Activated effector memory CD4-positive, alpha-beta T cell treated with Interleukin-2 at 50 U/mL for 16 hours (primary cell): ENCODE measurements around the gene NUTM2E.
"Not testable (repeated sequence)": the region's sequence is repeated elsewhere in the genome, so short reads cannot be mapped to it uniquely, and the experiment has no call there.

Source experiments
- DNase-seq: peaks from one replicate; pipeline ENCODE4 v3.0.0-alpha.2; 2020

NUTM2E gene, protein sequence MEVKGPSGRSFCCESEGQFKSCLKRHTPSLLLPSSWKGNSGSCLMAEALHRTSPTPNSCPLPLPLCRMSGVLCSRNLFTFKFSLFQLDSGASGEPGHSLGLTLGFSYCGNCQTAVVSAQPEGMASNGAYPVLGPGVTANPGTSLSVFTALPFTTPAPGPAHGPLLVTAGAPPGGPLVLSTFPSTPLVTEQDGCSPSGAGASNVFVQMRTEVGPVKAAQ (N-terminal part only)

GRCh38 chr10:79826496-79827215 is at the start of gene NUTM2E:
Gene NUTM2E, plus strand, starts transcription at chr10:79826739. Its CDS starts 15,002 bp downstream, at chr10:79841741.
- peak; percentile 74 for DNase-seq

DNA sequence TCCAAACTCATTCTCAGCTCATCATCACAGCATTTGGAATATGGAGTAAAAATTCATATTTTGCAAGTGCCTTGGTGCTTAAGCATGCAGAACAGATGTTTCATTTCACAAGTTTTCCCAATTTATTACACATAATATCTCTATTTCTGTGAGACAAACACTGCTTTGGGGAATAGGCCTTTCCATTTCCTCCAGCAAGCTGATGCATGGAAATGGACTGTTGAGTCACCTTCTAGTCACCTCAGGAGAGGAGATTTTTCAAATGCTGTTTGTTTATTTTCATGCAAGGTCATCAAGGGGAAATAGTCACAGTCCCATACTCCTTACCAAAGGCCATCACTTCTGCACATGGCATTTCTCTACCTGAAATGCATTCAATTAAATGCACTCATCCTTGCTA is 48.5 kb upstream of the NUTM2E start:
- not testable (repeated sequence) for DNase-seq

DNA sequence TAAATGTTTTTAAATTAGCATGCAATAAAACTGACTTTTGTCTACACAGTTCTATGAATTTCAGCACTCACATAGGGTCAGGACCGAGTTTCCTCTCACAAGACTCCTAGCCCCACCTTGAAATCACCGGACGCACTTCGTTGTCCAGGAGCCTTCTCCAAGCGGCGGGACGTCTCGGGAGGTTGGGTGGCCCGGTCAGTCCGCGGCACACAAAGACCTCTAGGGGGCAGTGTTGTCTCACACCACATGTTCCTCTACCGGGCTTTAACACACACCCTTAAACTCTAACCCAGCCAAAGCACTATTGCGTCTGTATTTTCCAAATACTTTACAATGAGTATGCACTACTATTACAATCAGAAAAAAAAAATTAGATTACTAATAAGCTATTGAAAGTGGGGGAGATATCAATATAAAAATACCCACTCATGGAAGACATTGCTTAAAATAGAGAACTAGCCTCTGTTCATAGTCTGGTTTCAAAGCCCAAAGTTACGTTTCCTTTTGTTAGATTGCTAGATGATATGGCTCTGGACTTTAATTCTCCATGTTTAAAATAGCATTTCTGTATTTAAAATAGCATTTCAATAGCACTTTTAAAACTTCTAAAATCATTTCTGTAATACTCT is 47.1 kb upstream of the NUTM2E start:
- peak; percentile 29 for DNase-seq

- DNase-seq = not testable (repeated sequence)
These were observed 46.5 kb upstream of the NUTM2E start for GRCh38 chr10:79779992-79780391.

DNA sequence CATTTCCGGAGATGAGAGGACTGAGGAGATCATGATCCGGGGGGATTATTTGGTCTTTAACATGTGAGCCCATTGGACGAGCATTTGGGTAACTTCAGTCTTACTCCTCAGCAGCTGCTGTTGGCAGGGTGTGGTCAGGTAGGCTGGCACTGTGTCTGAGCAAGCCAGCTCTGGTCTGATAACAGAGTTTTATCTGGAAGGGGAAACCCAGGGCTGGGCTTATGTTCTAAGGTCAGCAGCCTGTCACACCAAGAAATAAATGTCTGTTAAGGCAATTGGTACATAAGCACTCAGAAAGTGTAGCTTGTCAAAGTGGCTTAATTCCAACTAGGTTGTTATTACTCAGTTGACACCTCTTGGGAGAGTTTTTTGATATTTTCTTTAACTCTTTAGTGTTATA is 45.0 kb upstream of the NUTM2E start:
- not testable (repeated sequence) for DNase-seq

GRCh38 chr10:79787455-79787952 is 39.0 kb upstream of the NUTM2E start:
- DNase-seq = not testable (repeated sequence)

DNA sequence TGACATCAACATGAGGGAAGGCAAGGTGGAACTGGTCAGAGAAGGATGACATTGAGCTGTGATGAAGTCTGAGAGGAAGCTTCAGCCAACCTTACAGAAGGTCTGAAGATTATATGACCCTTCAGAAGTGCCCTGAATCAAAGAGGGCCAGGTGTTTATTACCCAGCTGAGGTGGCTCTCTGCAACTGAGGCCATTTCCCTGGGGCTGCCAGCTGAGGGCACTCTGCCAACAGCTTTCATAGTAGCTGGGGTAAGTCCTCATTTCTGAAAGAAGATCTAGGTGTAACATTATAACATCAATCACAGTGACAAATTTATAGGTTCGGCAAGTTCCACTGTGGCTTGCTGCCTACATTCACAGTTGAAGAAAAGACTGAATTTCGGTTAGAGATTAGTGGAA is 37.2 kb upstream of the NUTM2E start:
- not testable (repeated sequence) for DNase-seq

DNA sequence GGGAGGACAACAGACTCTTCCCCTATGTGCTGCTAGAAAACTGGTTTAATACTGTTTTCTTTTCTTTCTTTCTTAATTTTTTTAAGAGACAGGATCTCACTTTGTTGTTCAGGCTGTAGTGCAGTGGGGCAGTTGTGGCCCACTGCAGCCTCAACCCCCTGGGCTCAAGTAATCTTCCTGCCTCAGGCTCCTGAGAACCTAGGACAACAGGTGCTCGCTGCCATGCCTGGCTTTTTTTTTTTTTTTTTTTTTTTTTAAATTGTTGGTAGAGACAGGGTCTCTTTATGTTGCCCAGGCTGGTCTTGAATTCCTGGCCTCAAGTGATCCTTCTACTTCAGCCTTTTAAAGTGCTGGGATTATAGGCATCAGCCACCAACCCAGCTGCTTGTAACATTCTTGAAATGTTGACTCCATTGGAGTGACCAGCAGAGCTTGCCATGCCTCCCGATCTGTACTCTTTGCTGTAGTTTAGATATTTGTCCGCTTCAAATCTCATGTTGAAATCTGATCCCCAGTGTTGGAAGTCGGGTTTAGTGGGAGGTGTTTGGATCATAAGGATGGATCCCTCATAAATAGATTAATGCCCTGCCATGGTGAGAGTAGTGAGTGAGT is 34.5 kb upstream of the NUTM2E start:
- not testable (repeated sequence) for DNase-seq

DNA sequence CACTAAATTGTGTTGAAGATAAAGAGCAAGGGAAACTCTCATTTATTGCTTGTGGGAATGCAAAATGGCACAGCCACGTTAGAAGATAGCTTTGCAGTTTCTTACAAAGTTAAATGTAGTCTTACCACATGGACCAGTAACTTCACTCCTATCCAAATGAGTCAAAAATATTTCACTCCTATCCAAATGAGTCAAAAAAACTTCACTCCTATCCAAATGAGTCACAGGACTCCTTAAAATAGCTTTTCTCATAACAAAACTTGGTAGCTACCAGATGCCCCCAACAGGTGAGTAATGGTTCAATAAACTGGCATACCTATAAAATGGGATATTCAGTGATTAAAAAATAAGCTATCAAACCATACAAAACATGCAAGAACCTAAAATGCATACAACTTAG is 27.2 kb upstream of the NUTM2E start:
- not testable (repeated sequence) for DNase-seq

- DNase-seq = not testable (repeated sequence)
These were observed 20.7 kb upstream of the NUTM2E start for GRCh38 chr10:79805857-79806256.

DNA sequence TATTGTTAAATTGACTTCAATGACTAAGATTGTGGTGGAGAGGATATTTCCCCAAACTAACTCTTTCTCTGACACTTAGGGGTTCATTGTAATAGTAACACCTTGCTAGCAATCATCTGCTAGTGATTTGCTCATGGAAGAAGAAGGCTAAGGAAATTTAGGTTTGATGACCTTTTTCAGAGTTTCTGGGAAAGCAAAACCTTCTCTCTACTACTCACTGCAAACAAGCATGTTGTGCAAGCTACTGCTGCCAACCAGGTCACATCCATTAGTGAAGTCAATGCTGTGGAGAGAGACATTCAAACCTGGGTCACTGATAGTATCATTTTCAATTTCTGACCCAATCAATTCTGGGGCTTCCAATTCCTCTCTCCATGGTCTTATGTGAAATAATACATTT is 14.6 kb upstream of the NUTM2E start:
- not testable (repeated sequence) for DNase-seq

DNA sequence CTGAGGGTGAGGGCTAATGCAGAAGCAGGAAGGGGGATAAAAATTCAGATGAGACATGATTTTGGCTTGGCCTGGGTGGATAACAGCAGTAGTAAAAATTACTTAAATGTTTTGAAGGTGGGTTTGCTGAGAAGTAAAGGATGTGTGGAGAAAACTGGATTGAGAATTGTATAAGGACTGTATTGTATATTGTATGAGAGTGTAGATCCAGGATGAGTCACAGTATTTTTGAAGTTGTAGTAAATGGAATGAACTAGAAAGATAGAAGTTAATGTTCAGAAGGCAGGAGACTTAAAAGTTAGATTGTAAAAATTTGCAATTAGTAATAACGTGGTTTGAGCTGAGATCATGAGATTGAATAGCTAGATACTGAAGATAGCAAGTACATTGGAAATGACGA is 10.2 kb upstream of the NUTM2E start:
- DNase-seq = not testable (repeated sequence)

DNA sequence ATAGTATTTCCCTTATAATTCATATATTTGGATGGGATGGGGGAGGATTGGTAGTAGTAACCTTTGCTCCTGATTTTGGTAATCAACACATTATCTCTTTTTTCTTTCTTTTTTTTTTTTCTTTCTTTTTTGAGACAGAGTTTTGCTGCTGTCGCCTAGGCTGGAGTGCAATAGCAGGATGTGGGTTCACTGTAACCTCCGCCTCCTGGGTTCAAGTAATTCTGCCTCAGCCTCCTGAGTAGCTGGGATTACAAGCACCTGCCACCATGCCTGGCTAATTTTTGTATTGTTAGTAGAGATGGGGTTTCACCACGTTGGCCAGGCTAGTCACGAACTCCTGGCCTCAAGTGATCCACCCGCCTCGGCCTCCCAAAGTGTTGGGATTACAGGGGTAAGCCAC is 3.2 kb upstream of the NUTM2E start:
- not testable (repeated sequence) for DNase-seq

DNA sequence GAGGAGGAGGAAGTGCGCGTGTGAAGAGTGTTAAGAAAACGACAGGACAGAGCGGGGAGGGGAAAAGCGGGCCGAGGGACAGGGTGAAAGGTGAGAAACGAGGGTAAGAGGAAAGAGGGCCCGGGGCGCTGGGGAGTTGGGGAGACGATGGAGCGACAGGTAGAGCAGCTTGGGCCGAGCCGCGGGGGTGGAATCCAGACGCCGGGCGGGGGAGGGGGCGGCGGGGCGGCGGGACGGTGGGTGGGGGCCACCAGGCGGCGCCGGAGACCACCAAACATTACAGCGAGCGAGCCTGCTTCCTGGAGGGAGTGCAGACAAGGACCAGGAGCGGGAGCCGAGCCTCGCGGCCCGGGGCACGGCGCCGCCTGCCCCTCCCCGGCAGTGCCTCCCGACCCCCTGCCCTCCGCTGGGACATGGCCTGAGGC is 940 bp upstream of the NUTM2E start:
- DNase-seq = not testable (repeated sequence)

DNA sequence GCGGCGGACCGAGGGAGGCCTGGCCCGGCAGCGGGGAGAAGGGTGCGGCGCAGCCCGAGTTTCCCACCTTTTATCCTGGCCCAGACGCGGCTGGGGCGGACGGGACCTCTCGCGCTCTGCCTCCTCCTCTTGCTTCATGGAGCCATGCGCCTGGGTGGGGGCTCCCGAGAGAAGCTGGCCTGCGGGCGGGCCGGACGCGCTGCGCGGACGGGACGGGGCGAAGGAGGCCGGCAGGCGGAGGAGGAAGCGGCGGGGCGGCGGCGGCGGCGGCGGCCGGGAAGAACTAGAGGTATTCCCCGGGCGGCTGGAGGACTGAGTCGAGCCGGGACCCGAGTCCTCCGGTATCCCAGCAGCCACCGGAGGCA is 426 bp upstream of the NUTM2E start:
- not testable (repeated sequence) for DNase-seq

GRCh38 chr10:79833833-79834232 is 7.3 kb downstream of the NUTM2E start:
- DNase-seq = not testable (repeated sequence)

GRCh38 chr10:79835891-79836290 is 9.4 kb downstream of the NUTM2E start:
- not testable (repeated sequence) for DNase-seq

GRCh38 chr10:79836891-79837290 is 10.4 kb downstream of the NUTM2E start:
- not testable (repeated sequence) for DNase-seq

DNA sequence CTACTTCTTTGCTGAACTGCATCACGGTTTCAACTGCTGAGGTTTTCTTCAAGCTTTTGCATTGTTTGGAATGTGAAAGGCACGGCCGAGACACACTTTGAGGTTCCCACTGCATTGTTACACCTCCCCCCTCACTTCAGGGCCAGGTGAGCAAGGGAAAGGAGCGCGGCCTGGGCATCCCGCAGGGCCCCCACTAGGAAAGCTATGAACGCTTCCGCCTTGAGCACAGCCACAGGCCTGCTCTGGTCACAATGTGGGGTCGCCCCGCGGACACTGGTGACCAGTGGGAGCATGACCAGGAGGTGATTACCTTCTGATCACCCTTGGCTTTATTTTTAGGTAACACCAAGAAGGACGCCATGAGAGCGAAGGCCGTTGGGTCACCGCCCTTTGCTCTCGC is 11.9 kb downstream of the NUTM2E start:
- DNase-seq = not testable (repeated sequence)

DNA sequence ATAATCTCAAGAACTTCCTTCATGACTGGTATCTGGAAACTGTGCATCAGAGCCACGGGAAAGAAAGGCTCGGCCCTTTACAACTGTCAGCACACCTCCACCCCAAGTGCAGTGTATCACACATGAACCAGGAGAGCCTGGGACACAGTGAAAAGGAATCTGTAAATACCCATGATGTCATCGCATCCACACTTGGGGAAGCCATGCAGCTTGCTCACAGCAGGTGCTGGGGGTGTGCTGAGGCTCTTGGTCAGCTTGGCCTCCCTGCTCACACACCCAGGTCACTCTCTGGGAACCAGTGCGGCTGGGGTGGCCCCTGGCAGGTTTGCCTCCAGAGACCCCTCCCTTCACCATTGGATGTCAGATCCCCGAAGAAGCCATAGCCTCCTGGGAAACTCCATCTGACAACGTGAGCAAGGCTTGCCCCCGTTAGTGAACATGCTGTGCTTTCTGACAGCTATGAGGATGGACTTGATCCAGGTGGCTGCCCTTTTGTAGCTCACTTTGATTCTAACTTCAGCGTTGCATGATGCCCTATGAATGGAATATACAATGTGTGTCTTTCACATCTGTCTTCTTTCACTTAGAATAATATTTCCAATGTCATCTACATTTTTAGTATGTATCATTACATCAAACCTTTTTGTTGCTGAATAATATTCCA is 26.8 kb downstream of the NUTM2E start:
- not testable (repeated sequence) for DNase-seq

- not testable (repeated sequence) for DNase-seq
These were observed 35.7 kb downstream of the NUTM2E start for GRCh38 chr10:79862269-79862668.

GRCh38 chr10:79862803-79863202 is 36.3 kb downstream of the NUTM2E start:
- not testable (repeated sequence) for DNase-seq
